ENCODE measurements around the gene WNT11.

Gene WNT11

GRCh38 chr11:76219243-76219642, 12.9 kb upstream of the WNT11 start:
- no peaks in the 10 kb centered on the region for H3F3A ChIP-seq (ENCODE audit: insufficient read depth, low read length)
- no peak overlapping the region for H3K9ac ChIP-seq (ENCODE audit: low read length)
- no peaks in the 10 kb centered on the region for H3K36me3 ChIP-seq (replicated peaks; ENCODE audit: insufficient read depth, low read length)
- H3K4me1 ChIP-seq (ENCODE audit: low read length): no peaks in the 10 kb centered on the region
- DNase-seq: no peak
- no peaks in the 10 kb centered on the region for H3K9me3 ChIP-seq (replicated peaks; ENCODE audit: insufficient read depth, low read length)
- H4K20me1 ChIP-seq (ENCODE audit: insufficient read depth, low read length): no peaks in the 10 kb centered on the region
- H3K9me2 ChIP-seq (replicated peaks; ENCODE audit: insufficient read depth, low read length): no peaks in the 10 kb centered on the region
- H3K4me2 ChIP-seq (ENCODE audit: low read depth, low read length): no peak overlapping the region
- no peak overlapping the region for H2AFZ ChIP-seq (ENCODE audit: low read length)
- H3K79me2 ChIP-seq (ENCODE audit: low read length): no peaks in the 10 kb centered on the region
- H3K4me3 ChIP-seq (ENCODE audit: low read length): no peak overlapping the region
- no peak for TF ChIP-seq CTCF (IDR thresholded peaks at IDR 0.05; ENCODE audit: low read length)
- TF ChIP-seq EZH2phosphoT487 (IDR thresholded peaks at IDR 0.05; ENCODE audit: low read length): no peak
- no peak for TF ChIP-seq EZH2 (optimal IDR thresholded peaks at IDR 0.05; ENCODE audit: low read depth, low read length)
- H3K27me3 ChIP-seq (replicated peaks; ENCODE audit: insufficient read depth, low read length): no peaks in the 10 kb centered on the region
- no peak overlapping the region for H3K27ac ChIP-seq (ENCODE audit: low read length)

GRCh38 chr11:76218449-76219178, 12.3 kb upstream of the WNT11 start:
- H3K9me3 ChIP-seq (replicated peaks; ENCODE audit: insufficient read depth, low read length): no peaks in the 10 kb centered on the region
- no peak overlapping the region for H3K4me3 ChIP-seq (ENCODE audit: low read length)
- no peak overlapping the region for H3K4me2 ChIP-seq (ENCODE audit: low read depth, low read length)
- no peaks in the 10 kb centered on the region for H3K9me2 ChIP-seq (replicated peaks; ENCODE audit: insufficient read depth, low read length)
- no peaks in the 10 kb centered on the region for H4K20me1 ChIP-seq (ENCODE audit: insufficient read depth, low read length)
- H3K36me3 ChIP-seq (replicated peaks; ENCODE audit: insufficient read depth, low read length): no peaks in the 10 kb centered on the region
- no peak overlapping the region for H3K9ac ChIP-seq (ENCODE audit: low read length)
- no peaks in the 10 kb centered on the region for H3K79me2 ChIP-seq (ENCODE audit: low read length)
- H2AFZ ChIP-seq (ENCODE audit: low read length): no peak overlapping the region
- TF ChIP-seq EZH2 (optimal IDR thresholded peaks at IDR 0.05; ENCODE audit: low read depth, low read length) (no peak), EZH2phosphoT487 (IDR thresholded peaks at IDR 0.05; ENCODE audit: low read length) (no peak), CTCF (IDR thresholded peaks at IDR 0.05; ENCODE audit: low read length) (no peak)
- DNase-seq: no peak
- H3K27ac ChIP-seq (ENCODE audit: low read length): no peak overlapping the region
- H3F3A ChIP-seq (ENCODE audit: insufficient read depth, low read length): no peaks in the 10 kb centered on the region
- H3K27me3 ChIP-seq (replicated peaks; ENCODE audit: insufficient read depth, low read length): no peaks in the 10 kb centered on the region
- H3K4me1 ChIP-seq (ENCODE audit: low read length): no peaks in the 10 kb centered on the region

- H3K9ac ChIP-seq (ENCODE audit: low read length): no peak overlapping the region
- H4K20me1 ChIP-seq (ENCODE audit: insufficient read depth, low read length): no peaks in the 10 kb centered on the region
- H3F3A ChIP-seq (ENCODE audit: insufficient read depth, low read length): no peaks in the 10 kb centered on the region
- H3K27me3 ChIP-seq (replicated peaks; ENCODE audit: insufficient read depth, low read length): no peaks in the 10 kb centered on the region; the same call in 1 of the 2 replicates
- H2AFZ ChIP-seq (ENCODE audit: low read length): no peak overlapping the region
- no peaks in the 10 kb centered on the region for H3K36me3 ChIP-seq (replicated peaks; ENCODE audit: insufficient read depth, low read length)
- H3K4me1 ChIP-seq (ENCODE audit: low read length): no peaks in the 10 kb centered on the region
- H3K27ac ChIP-seq (ENCODE audit: low read length): no peak overlapping the region
- no peak overlapping the region for H3K4me3 ChIP-seq (ENCODE audit: low read length)
- DNase-seq: no peak
- H3K9me3 ChIP-seq (replicated peaks; ENCODE audit: insufficient read depth, low read length): no peaks in the 10 kb centered on the region
- TF ChIP-seq CTCF (IDR thresholded peaks at IDR 0.05; ENCODE audit: low read length): no peak
- TF ChIP-seq EZH2phosphoT487 (IDR thresholded peaks at IDR 0.05; ENCODE audit: low read length): no peak
- no peak for TF ChIP-seq EZH2 (optimal IDR thresholded peaks at IDR 0.05; ENCODE audit: low read depth, low read length)
- no peaks in the 10 kb centered on the region for H3K79me2 ChIP-seq (ENCODE audit: low read length)
- no peak overlapping the region for H3K4me2 ChIP-seq (ENCODE audit: low read depth, low read length)
- no peaks in the 10 kb centered on the region for H3K9me2 ChIP-seq (replicated peaks; ENCODE audit: insufficient read depth, low read length)
Measured at GRCh38 chr11:76217653-76218160, 11.4 kb upstream of the WNT11 start.

Data from MM.1S (cell line).